ENCODE measurements around the gene PADI4. TPM values are rescaled to one million over a fixed set of nuclear protein-coding genes. Genes with fewer than 3 reads are reported as not detected.

The PADI4 gene
- total and polyA plus RNA-seq, 2 of the 4 experiments (the other 2 are of a cell fraction), result not detected

GRCh38 chr1:17352419-17352909 lies 44.5 kb downstream of the PADI4 start:
- Histone ChIP-seq H3K56ac (ENCODE audit: extremely low read depth, insufficient read depth, low read length) (no peak overlapping the region), H4K20me1 (ENCODE audit: insufficient read depth, low read length) (no peaks in the 10 kb centered on the region; the same call in 1 of the 2 replicates), H2BK5ac (ENCODE audit: low read depth, low read length, poor library complexity, severe bottlenecking) (no peak overlapping the region), H4K8ac (ENCODE audit: low read depth in 2 of 2, low read length in 2 of 2) (no peak overlapping the region), H3K4me2 (ENCODE audit: low read depth, low read length) (no peak overlapping the region), H3K4me1 (ENCODE audit: control insufficient read depth, insufficient read depth, low read length) (no peaks in the 10 kb centered on the region), H3K9me3 (ENCODE audit: control insufficient read depth, insufficient read depth, low read length) (no peaks in the 10 kb centered on the region), H3K79me1 (ENCODE audit: low read depth in 1 of 2, low read length in 2 of 2) (no peaks in the 10 kb centered on the region), H2BK15ac (ENCODE audit: low read depth, low read length) (no peak overlapping the region), H3K18ac (ENCODE audit: low read depth, low read length) (no peak overlapping the region), H3K23ac (ENCODE audit: low read depth, low read length) (no peak overlapping the region), H2AK5ac (ENCODE audit: low read depth, low read length) (no peak overlapping the region), H3K9ac (ENCODE audit: low read depth, low read length) (no peak overlapping the region), H2AFZ (replicated peaks; ENCODE audit: low read length, poor library complexity) (peak overlapping the region; percentile 32), H2AK9ac (replicated peaks; ENCODE audit: low read depth, low read length, poor library complexity) (peak overlapping the region; percentile 8), H3K36me3 (ENCODE audit: control insufficient read depth, insufficient read depth, low read length) (no peaks in the 10 kb centered on the region), H3K14ac (replicated peaks; ENCODE audit: low read depth, low read length) (no peak overlapping the region), H3K9me1 (ENCODE audit: insufficient read depth, low read length) (no peaks in the 10 kb centered on the region; the same call in 1 of the 2 replicates), H2BK120ac (ENCODE audit: low read depth, low read length) (no peak overlapping the region), H4K5ac (ENCODE audit: low read depth, low read length) (no peak overlapping the region), H3K27ac (ENCODE audit: insufficient read depth, low read length) (no peak overlapping the region), H2BK20ac (ENCODE audit: low read depth, low read length) (no peak overlapping the region), H4K91ac (ENCODE audit: insufficient read depth, low read depth, low read length) (no peak overlapping the region), H3K4me3 (ENCODE audit: insufficient read depth, low read depth, low read length) (no peak overlapping the region), H3K4ac (ENCODE audit: low read depth, low read length) (no peak overlapping the region), H3K27me3 (ENCODE audit: control insufficient read depth, insufficient read depth, low read length) (peaks cover 26% of the 10 kb centered on the region)
- DNase-seq (no peak), ATAC-seq (ENCODE audit: low read depth) (no peak)
- dilution Hi-C loops (cut with HindIII; ENCODE audit: low sequenced_read_pairs, unreplicated experiment) (no loop called here), intact Hi-C loops (cut with micrococcal nuclease) (no loop called here), in situ Hi-C loops (cut with MboI; ENCODE audit: low sequenced_read_pairs) (no loop called here)
- 40% methylated on average over 7 of the region's 8 CpGs; no CpG with 5 or more reads in 1 of the 2 experiments for WGBS, 2 experiments (ENCODE audit: extremely low coverage in 2 of 2, insufficient read length in 1 of 2)
- ChIA-PET CTCF (no interaction called here), POLR2A (ENCODE audit: unreplicated experiment) (no interaction called here)
- TF ChIP-seq RCOR1 (IDR thresholded peaks at IDR 0.05; ENCODE audit: insufficient replicate concordance, low read length), result no peak
- TF ChIP-seq ELK1 (IDR thresholded peaks at IDR 0.05; ENCODE audit: borderline replicate concordance, low read depth, low read length), result no peak
- TF ChIP-seq RAD21 (IDR thresholded peaks at IDR 0.05; ENCODE audit: low read length), result no peak
- TF ChIP-seq, protein P1, sequence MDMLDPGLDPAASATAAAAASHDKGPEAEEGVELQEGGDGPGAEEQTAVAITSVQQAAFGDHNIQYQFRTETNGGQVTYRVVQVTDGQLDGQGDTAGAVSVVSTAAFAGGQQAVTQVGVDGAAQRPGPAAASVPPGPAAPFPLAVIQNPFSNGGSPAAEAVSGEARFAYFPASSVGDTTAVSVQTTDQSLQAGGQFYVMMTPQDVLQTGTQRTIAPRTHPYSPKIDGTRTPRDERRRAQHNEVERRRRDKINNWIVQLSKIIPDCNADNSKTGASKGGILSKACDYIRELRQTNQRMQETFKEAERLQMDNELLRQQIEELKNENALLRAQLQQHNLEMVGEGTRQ (IDR thresholded peaks at IDR 0.05; ENCODE audit: low read depth, low read length), result no peak
- TF ChIP-seq NFE2L2 (IDR thresholded peaks at IDR 0.05; ENCODE audit: low read depth, low read length), result no peak
- TF ChIP-seq FOS (IDR thresholded peaks at IDR 0.05; ENCODE audit: low read depth, low read length), result no peak
- TF ChIP-seq CEBPB (IDR thresholded peaks at IDR 0.05; ENCODE audit: low read depth, low read length), result no peak
- TF ChIP-seq POLR2A (IDR thresholded peaks at IDR 0.05; ENCODE audit: low read depth, low read length), result no peak
- TF ChIP-seq MXI1 (IDR thresholded peaks at IDR 0.05; ENCODE audit: borderline replicate concordance, low read depth, low read length), result no peak
- TF ChIP-seq MAZ (IDR thresholded peaks at IDR 0.05; ENCODE audit: borderline replicate concordance, low read depth, low read length), result no peak
- TF ChIP-seq SMC3 (IDR thresholded peaks at IDR 0.05; ENCODE audit: low read depth, low read length), result no peak
- TF ChIP-seq CHD1 (IDR thresholded peaks at IDR 0.05; ENCODE audit: low read depth, low read length), result no peak
- TF ChIP-seq MAFK (IDR thresholded peaks at IDR 0.05; ENCODE audit: low read depth, low read length), result no peak
- TF ChIP-seq BHLHE40 (IDR thresholded peaks at IDR 0.05; ENCODE audit: low read depth, low read length), result no peak
- TF ChIP-seq CTCF (conservative IDR thresholded peaks at IDR 0.05; ENCODE audit: low read depth, low read length), result no peak
- no peak for TF ChIP-seq RFX5 (IDR thresholded peaks at IDR 0.05; ENCODE audit: low read depth, low read length)
- no TSS peak for BruUV-seq (replicated peaks)

Data from IMR-90 (cell line).